Prostate gland (tissue), 2 donors: ENCODE data around the gene GRM8.
"Not testable (repeated sequence)": the region's sequence is repeated elsewhere in the genome, so short reads cannot be mapped to it uniquely, and the experiment has no call there.

Experiments used
- POLR2A ChIP-seq: fragments of 450-650 bp; IDR thresholded peaks from one replicate; pipeline ENCODE4 v1.6.1; 2016; ENCODE audit warnings: antibody characterized with exemption, mild to moderate bottlenecking
- TF ChIP-seq, protein P1 (sequence below), 4 experiments: fragments of 200-600 bp in 2 of 4; fragments of 450-650 bp in 2 of 4; sonication (generic) in 2 of 4; IDR thresholded peaks; 1 replicate in 3 of 4; 2 replicates in 1 of 4; pipeline ENCODE4 v1.5.1; 2016 to 2019; ENCODE audit warnings: antibody characterized with exemption in 4 of 4, mild to moderate bottlenecking in 2 of 4, moderate library complexity in 2 of 4

DNA sequence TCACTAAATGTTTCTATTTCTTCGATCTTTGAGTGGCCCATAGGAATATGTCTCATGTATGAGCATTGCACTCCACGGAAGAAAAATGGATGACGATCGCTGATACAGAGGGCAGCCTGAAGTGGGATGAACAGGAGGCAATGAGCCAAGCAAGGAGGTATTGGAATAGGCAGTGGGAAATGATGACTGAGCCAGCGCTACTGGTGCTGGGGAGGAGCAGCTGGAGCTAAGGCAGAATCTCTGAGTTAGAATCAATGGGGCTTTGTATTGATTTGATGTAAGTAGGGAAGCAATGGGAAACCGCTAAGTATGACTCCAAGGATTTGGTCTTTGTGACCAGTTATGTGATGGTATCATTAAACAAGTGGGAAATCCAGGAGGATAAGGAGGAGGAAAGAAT lies 345.1 kb downstream of the GRM8 start:
- TF ChIP-seq POLR2A = not testable (repeated sequence)
- TF ChIP-seq, protein P1, sequence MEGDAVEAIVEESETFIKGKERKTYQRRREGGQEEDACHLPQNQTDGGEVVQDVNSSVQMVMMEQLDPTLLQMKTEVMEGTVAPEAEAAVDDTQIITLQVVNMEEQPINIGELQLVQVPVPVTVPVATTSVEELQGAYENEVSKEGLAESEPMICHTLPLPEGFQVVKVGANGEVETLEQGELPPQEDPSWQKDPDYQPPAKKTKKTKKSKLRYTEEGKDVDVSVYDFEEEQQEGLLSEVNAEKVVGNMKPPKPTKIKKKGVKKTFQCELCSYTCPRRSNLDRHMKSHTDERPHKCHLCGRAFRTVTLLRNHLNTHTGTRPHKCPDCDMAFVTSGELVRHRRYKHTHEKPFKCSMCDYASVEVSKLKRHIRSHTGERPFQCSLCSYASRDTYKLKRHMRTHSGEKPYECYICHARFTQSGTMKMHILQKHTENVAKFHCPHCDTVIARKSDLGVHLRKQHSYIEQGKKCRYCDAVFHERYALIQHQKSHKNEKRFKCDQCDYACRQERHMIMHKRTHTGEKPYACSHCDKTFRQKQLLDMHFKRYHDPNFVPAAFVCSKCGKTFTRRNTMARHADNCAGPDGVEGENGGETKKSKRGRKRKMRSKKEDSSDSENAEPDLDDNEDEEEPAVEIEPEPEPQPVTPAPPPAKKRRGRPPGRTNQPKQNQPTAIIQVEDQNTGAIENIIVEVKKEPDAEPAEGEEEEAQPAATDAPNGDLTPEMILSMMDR (IDR thresholded peaks at IDR 0.05) = not testable (repeated sequence)
